ENCODE measurements around the gene SDC4. TPM values are rescaled to one million over a fixed set of nuclear protein-coding genes. Genes with fewer than 3 reads are reported as not detected.
A peak's percentile ranks its signal among the peaks of the same experiment; 100 is the strongest.

SDC4 gene
- total RNA-seq, 3 donors from 2014 or later: 114 to 145 (median 122) TPM

- intact Hi-C loops (cut with DNase I, micrococcal nuclease): loop anchor here in 1 of 2 donors (10.0 kb wide), 1 partner anchor 463 kb away; no protein-coding TSS in a partner anchor
- Histone ChIP-seq H3K36me3 (ENCODE audit: low read depth) (no peaks in the 10 kb centered on the region), H3K4me1 (ENCODE audit: low read depth) (no peaks in the 10 kb centered on the region), H3K4me3 (no peak overlapping the region), H3K9me3 (no peaks in the 10 kb centered on the region)
- ATAC-seq (no peak), DNase-seq (no peak)
- no peak for TF ChIP-seq CTCF (IDR thresholded peaks at IDR 0.05)
These were observed 36.0 kb downstream of the SDC4 start for GRCh38 chr20:45312241-45312640.

- Histone ChIP-seq H3K36me3 (ENCODE audit: low read depth) (no peaks in the 10 kb centered on the region), H3K4me1 (ENCODE audit: low read depth) (no peaks in the 10 kb centered on the region), H3K4me3 (no peak overlapping the region), H3K9me3 (no peaks in the 10 kb centered on the region)
- peak; percentile 79 for TF ChIP-seq CTCF (IDR thresholded peaks at IDR 0.05)
- intact Hi-C loops (cut with DNase I, micrococcal nuclease): loop anchor here in 1 of 2 donors (10.0 kb wide), 1 partner anchor 463 kb away; no protein-coding TSS in a partner anchor
- ATAC-seq (peak; percentile 79), DNase-seq (peak; percentile 65 to 78 (median 71))
These were observed 36.5 kb downstream of the SDC4 start for GRCh38 chr20:45311589-45312211.

GRCh38 chr20:45309075-45309474 is 39.1 kb downstream of the SDC4 start:
- no peak overlapping the region for H3K4me3 ChIP-seq
- intact Hi-C loops (cut with DNase I, micrococcal nuclease): no loop called here
- no peak for ATAC-seq
- no peaks in the 10 kb centered on the region for H3K9me3 ChIP-seq
- H3K4me1 ChIP-seq (ENCODE audit: low read depth): no peaks in the 10 kb centered on the region
- no peaks in the 10 kb centered on the region for H3K36me3 ChIP-seq (ENCODE audit: low read depth)
- TF ChIP-seq CTCF (IDR thresholded peaks at IDR 0.05): no peak
- no peak for DNase-seq

GRCh38 chr20:45308117-45308778 is 40.0 kb downstream of the SDC4 start, which contains the start of gene MATN4:
TSS of gene MATN4 (minus strand) at chr20:45308299. CDS start at chr20:45305582, 2,717 bp downstream.
- no peaks in the 10 kb centered on the region for H3K4me1 ChIP-seq (ENCODE audit: low read depth)
- no peak for TF ChIP-seq CTCF (IDR thresholded peaks at IDR 0.05)
- peak; percentile 77 for ATAC-seq
- no peak within 1 kb of the TSS for H3K4me3 ChIP-seq
- H3K36me3 ChIP-seq (ENCODE audit: low read depth): no peaks in the 10 kb centered on the region
- peak; percentile 52 to 70 (median 65) for DNase-seq
- no peaks in the 10 kb centered on the region for H3K9me3 ChIP-seq
- intact Hi-C loops (cut with DNase I, micrococcal nuclease): no loop called here

GRCh38 chr20:45307076-45307640 is 41.1 kb downstream of the SDC4 start:
- Histone ChIP-seq H3K9me3 (no peaks in the 10 kb centered on the region), H3K4me1 (ENCODE audit: low read depth) (no peaks in the 10 kb centered on the region), H3K4me3 (no peak overlapping the region), H3K36me3 (ENCODE audit: low read depth) (no peaks in the 10 kb centered on the region)
- ATAC-seq (no peak), DNase-seq (no peak)
- intact Hi-C loops (cut with DNase I, micrococcal nuclease): no loop called here
- no peak for TF ChIP-seq CTCF (IDR thresholded peaks at IDR 0.05)

Data from mucosa of descending colon (tissue), 3 donors.